GM10248 (cell line): ENCODE results near the gene DYDC1.
"Not testable (repeated sequence)": the region's sequence is repeated elsewhere in the genome, so short reads cannot be mapped to it uniquely, and the experiment has no call there.

ENCODE experiments used
- CTCF ChIA-PET: fragments of 300-600 bp; sonication (Branson Sonifier 250); formaldehyde crosslinking; extraction: SDS; loops from one replicate; lab custom pipeline; 2021; ENCODE audit warnings: antibody characterized with exemption; lab: Yijun Ruan, JAX
- POLR2A ChIA-PET: fragments of 350-650 bp; sonication (Branson Sonifier 250); formaldehyde crosslinking; extraction: SDS; loops from one replicate; lab custom pipeline; 2020; ENCODE audit warnings: antibody characterized with exemption; lab: Yijun Ruan, JAX
- DNase-seq: peaks from one replicate; pipeline ENCODE4 v3.0.0; 2012; ENCODE audit errors: extremely low spot score
- CTCF ChIP-seq: IDR thresholded peaks from 2 replicates; pipeline ENCODE4 v1.5.1; 2012; ENCODE audit warnings: mild to moderate bottlenecking, low read depth; ENCODE audit errors: extremely low read depth, missing control alignments, control extremely low read depth

The DYDC1 gene

GRCh38 chr10:80320377-80320776 is 36.2 kb downstream of the DYDC1 start:
- POLR2A ChIA-PET, result no interaction called here
- no peak for DNase-seq
- CTCF ChIA-PET, result interaction anchor here (2.1 kb wide), 1 partner anchor 19 kb away, joined by 6 read pairs; no protein-coding TSS in a partner anchor
- TF ChIP-seq CTCF, result no peak

- ChIA-PET CTCF (no interaction called here), POLR2A (no interaction called here)
- no peak for TF ChIP-seq CTCF
- no peak for DNase-seq
Measured at GRCh38 chr10:80319725-80320290, 36.7 kb downstream of the DYDC1 start.

- ChIA-PET CTCF (no interaction called here), POLR2A (no interaction called here)
- no peak for TF ChIP-seq CTCF
- DNase-seq, result no peak
Measured at GRCh38 chr10:80319318-80319717, 37.2 kb downstream of the DYDC1 start.

- ChIA-PET POLR2A (no interaction called here), CTCF (no interaction called here)
- DNase-seq, result no peak
- no peak for TF ChIP-seq CTCF
Measured at GRCh38 chr10:80318742-80319141, 37.8 kb downstream of the DYDC1 start.

GRCh38 chr10:80315391-80315790 is 41.2 kb downstream of the DYDC1 start:
- POLR2A ChIA-PET, result no interaction called here
- no peak for DNase-seq
- CTCF ChIA-PET, result no interaction called here
- no peak for TF ChIP-seq CTCF

GRCh38 chr10:80313523-80313922 is 43.0 kb downstream of the DYDC1 start:
- CTCF ChIA-PET, result no interaction called here
- DNase-seq, result no peak
- no peak for TF ChIP-seq CTCF
- POLR2A ChIA-PET, result no interaction called here

- DNase-seq, POLR2A ChIA-PET: not testable (repeated sequence)
- CTCF ChIA-PET, result interaction anchor here (1.2 kb wide), 1 partner anchor 11 kb away, joined by 3 read pairs; no protein-coding TSS in a partner anchor
Measured at GRCh38 chr10:80305989-80306388, 50.6 kb downstream of the DYDC1 start.
